Activated naive CD8-positive, alpha-beta T cell treated with anti-CD3 and anti-CD28 coated beads, Interleukin-2, amount 50 U/mL, for 16 hours (primary cell): ENCODE results near the gene CCAR1.
"Not testable (repeated sequence)": the region's sequence is repeated elsewhere in the genome, so short reads cannot be mapped to it uniquely, and the experiment has no call there.

ENCODE experiments used
- DNase-seq: peaks from one replicate; pipeline ENCODE4 v3.0.0-alpha.2; 2020; ENCODE audit warnings: low read depth, low spot score

The CCAR1 gene

DNA sequence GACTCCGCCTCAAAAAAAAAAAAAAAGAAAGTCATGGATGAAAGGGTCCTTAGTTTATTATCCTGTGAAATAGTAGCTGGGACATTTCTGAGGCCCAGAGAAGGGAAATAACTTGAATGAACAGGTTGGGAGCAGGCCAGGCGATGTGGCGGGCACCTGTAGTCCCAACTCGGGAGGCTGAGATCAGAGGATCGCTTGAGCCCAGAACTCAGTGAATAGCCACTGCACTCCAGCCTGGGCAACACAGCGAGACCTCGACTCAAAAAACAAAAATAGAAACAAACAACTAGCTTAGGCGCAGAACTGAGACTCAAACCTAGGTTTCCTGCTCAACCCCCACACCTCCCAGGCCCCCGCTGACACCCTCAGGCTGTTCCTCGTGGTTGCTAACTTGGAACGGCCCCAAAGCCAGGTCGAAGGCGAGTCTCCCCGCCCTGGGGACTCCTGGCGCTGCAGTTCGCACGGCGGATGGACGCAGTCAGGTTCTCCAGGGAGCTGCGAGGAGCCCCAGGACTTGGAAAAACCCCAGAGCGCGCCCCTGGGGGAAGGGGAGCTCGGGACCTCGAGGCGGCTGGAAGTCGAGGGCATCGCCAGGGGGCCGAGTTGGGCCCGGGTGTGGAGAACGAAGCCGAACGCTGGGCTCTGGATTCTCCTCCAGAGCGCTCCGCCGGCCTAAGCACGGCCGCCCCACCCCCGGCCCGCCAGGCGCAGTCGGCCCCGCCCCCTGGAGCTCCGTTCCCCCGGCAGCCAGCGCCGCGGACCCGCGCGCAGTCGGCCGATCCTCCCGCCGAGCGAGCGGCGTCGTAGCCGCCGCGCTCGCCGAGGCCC lies 105.9 kb downstream of the CCAR1 start, which contains the start of gene STOX1:
TSS of gene STOX1 (plus strand) at position 768 of the 828 bp plus-strand sequence. CDS start 93 bp downstream, outside the sequence.
- DNase-seq = peak; percentile 17

DNA sequence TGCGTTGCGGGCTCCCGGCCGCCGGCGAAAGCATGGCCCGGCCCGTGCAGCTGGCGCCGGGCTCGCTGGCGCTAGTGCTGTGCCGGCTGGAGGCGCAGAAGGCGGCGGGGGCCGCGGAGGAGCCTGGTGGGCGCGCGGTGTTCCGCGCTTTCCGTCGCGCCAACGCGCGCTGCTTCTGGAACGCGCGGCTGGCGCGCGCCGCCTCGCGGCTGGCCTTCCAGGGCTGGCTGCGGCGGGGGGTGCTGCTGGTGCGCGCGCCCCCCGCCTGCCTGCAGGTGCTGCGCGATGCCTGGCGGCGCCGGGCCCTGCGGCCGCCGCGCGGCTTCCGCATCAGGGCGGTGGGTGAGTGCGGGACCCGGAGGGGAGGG lies 106.5 kb downstream of the CCAR1 start:
- DNase-seq = not testable (repeated sequence)

DNA sequence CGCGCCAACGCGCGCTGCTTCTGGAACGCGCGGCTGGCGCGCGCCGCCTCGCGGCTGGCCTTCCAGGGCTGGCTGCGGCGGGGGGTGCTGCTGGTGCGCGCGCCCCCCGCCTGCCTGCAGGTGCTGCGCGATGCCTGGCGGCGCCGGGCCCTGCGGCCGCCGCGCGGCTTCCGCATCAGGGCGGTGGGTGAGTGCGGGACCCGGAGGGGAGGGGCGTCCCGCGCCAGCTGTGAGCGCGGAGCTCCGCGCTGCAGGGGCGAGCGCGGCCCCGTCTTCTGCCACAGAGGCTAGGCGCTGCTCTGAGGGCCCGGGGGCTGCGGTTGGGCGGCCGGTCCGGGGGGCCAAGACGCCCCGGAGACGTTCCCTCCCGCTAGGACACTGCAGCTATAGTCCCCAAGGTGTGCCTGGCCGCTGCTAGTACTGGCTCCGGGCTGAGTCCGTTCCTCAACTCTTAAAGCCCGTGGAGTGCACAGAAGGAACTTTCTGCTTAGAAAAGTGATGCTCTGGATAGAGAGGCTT lies 107.1 kb downstream of the CCAR1 start:
- not testable (repeated sequence) for DNase-seq

DNA sequence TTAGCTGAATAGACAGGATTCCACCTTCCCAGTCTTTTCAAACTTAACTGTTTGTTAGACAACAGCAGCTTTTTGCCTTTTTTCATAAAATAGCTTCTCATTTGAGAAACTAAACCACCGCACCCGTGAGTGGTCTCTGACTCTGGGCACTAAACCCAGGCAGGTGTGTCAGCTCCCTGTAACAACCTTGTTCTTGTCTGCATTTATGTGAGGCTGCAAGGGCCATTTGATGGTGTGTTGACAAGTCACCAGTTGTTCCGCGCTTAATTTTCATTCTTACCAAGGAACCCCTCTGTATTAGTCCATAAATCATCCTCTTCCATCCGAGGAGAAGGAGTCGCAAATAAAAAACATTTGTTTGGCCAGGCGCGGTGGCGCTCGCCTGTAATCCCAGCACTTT lies 107.8 kb downstream of the CCAR1 start:
- DNase-seq = no peak

DNA sequence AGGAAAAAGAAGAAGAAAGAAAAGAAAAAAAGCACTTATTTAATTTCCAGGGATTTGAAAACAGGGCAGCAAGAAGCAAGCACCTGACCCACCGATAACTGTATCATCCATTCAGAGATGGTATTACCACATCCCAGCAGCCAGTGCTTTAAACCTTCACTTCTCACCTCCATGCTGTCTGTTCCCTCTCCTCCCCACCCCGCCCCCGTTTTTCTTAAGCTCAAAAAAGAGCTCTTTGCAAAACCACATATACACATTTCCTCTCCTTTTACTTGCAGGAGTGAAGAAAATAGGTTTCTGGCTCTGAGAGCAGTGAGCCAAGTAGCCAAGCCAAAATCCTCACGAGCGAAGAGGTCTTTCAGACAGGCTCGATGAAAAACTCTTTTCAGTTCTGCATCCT lies 108.5 kb downstream of the CCAR1 start:
- DNase-seq = no peak

DNA sequence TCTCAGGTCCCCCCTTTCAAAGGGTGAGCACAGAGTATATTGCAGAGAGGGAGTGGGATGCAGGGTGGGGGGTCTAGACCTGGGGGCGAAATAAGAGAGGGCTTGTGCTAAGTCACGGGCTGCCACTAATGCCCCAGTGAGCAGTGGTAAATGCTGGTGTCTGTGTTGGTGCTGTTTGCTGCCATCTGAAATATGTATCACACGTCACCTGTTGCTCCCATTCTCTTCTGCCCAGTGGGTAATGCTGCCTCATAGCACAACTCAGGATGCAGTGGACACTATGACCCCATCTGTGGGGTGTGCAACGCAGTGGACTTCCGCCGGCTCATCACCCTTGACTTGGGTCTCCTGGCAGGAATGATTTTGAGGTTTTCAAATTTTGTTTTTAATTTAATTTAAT lies 108.9 kb downstream of the CCAR1 start:
- no peak for DNase-seq

- no peak for DNase-seq
These were observed 111.0 kb downstream of the CCAR1 start for GRCh38 chr10:68831961-68832455.

GRCh38 chr10:68832601-68833000 lies 111.6 kb downstream of the CCAR1 start:
- DNase-seq = no peak

DNA sequence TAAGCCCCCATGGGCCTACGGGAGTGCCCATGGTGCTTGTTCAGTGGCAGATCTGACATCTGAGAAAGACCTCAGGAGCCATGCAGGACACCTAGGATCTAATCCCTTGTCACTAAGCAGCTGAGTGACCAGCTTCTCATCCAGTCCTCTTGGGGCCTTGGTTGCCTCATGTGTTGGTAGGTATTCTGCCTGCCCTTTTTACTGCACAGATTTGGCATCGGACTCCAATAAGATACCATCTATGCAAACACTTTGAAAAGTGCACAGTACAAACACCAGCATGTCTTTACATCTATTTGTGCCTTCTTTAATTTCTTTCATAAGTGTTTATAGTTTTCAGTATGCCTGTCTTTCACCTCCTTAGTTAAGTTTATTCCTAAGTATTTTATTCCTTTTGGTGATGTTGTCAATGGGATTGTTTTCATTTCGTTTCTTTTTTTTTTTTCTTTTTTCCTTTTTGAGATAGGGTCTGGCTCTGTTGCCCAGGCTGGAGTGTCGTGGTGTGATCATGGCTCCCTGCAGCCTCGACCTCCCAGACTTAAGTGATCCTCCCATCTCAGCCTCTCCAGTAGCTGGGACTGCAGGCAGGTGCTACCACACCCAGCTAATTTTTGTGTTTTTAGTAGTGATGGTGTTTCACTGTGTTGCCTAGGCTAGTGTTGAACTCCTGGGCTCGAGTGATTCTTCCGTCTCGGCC lies 116.7 kb downstream of the CCAR1 start:
- DNase-seq = no peak

DNA sequence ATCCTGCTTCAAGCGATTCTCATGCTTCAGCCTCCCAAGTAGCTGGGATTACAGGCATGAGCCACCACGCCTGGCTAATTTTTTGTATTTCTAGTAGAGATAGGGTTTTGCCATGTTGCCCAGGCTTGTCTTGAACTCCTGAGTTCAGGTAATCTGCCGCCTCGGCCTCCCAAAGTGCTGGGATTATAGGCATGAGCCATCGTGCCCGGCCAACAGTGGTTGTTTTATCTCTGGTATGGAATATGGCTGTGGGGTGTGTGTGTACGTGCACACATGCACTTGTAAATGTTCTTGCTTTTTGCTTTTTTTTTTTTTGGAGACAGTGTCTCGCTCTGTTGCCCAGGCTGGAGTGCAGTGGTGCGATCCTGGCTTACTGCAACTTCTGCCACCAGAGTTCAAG lies 119.6 kb downstream of the CCAR1 start:
- DNase-seq = not testable (repeated sequence)
